Skin of body (tissue), 2 donors: ENCODE data around the gene BPIFB2. TPM values are rescaled to one million over a fixed set of nuclear protein-coding genes. Genes with fewer than 3 reads are reported as not detected.

ENCODE experiments used
- DNase-seq: peaks from one replicate; lab custom pipeline; 2025; lab: John Stamatoyannopoulos, UW
- total RNA-seq: library from RNA; depleted of rRNA; stranded (reverse); fragments of >200 nt; gene quantifications from one replicate; pipeline ENCODE4 v1.2.3, GENCODE V29; 2014

Gene BPIFB2
- total RNA-seq, 1 donor from 2014 or later: not detected

GRCh38 chr20:33067806-33068205 lies 60.3 kb downstream of the BPIFB2 start:
- no peak for DNase-seq

GRCh38 chr20:33068251-33068939 lies 60.9 kb downstream of the BPIFB2 start:
- no peak for DNase-seq

GRCh38 chr20:33069673-33070072 lies 62.2 kb downstream of the BPIFB2 start:
- no peak for DNase-seq

GRCh38 chr20:33070111-33071053 lies 62.9 kb downstream of the BPIFB2 start:
- DNase-seq: no peak

GRCh38 chr20:33071198-33071597 lies 63.7 kb downstream of the BPIFB2 start:
- no peak for DNase-seq

GRCh38 chr20:33072362-33072761 lies 64.9 kb downstream of the BPIFB2 start:
- no peak for DNase-seq

GRCh38 chr20:33072813-33073212 lies 65.3 kb downstream of the BPIFB2 start:
- no peak for DNase-seq

Other genes starting within 250 kb of the BPIFB2 start
- 2.5 TPM for gene DNMT3B, start 245.3 kb upstream of the BPIFB2 start, total RNA-seq
- 58.3 TPM for gene MAPRE1, start 187.8 kb upstream of the BPIFB2 start, total RNA-seq
- gene EFCAB8, start 148.8 kb upstream of the BPIFB2 start, total RNA-seq: not detected
- not detected for gene SUN5, start 3.3 kb upstream of the BPIFB2 start, total RNA-seq
- not detected for gene BPIFB6, start 23.9 kb downstream of the BPIFB2 start, total RNA-seq
- gene BPIFB3, start 46.2 kb downstream of the BPIFB2 start, total RNA-seq: not detected
- not detected for gene BPIFB4, start 71.9 kb downstream of the BPIFB2 start, total RNA-seq
- not detected for gene BPIFA2, start 160.5 kb downstream of the BPIFB2 start, total RNA-seq
- gene BPIFA3, start 209.6 kb downstream of the BPIFB2 start, total RNA-seq: not detected
- gene BPIFA1, start 228.3 kb downstream of the BPIFB2 start, total RNA-seq: not detected